ENCODE data around the gene ANKRD10.

The ANKRD10 gene

DNA sequence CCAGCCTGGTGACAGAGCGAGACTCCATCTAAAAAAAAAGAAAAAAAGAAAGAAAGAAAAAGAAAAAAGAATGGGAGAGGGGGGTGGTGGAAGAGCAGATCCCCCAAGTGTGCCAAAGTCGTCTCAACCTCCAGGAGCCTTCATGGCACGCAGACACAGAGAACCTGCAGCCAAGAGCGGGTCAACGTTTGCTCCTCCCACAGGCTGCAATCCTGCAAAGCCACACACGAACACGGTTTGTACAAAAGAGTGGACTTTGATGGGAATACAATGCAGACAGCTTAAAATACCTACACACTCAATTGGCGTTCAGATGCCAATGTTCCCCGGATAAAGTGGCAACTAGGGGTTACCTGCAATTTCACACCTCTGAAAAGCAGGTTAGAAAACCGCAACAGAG lies 29.4 kb downstream of the ANKRD10 start:
- DNase-seq: no peak

DNA sequence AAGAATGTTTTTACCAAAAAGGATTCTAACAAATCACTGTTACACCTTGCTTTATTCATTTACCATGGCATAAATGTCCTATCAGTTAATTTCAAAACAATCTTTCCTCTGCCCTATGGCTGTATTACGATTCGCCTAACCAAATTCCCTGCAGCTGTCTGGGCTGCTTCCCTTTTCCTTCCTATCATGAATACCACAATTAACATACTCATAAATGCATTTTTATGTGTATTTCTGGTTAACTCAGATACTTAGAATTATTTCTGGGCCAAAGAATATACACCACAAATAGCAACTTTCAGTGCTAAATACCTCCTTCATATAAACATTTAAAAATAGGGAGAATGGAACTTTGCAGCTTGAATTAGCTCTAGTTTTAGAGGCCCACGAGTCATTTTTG lies 30.4 kb downstream of the ANKRD10 start:
- no peak for DNase-seq

DNA sequence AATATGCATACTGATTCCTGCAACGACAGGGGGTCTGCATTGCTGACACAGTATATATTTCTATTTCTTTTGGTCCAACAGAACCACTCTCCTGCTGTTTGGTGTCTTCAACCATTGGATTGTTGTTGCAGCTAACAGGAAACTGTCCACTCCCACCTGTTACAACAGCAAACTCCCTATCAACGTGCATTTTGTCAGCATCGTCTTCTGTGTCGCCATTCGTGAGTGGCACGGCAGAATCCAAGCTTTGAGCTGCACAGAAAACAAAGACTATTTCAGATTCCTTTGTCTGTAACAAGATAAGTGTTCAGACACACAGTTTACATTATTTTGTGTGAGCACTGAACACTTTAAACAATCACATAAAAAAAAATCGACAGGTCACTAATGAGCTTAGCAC lies 31.3 kb downstream of the ANKRD10 start:
- no peak for DNase-seq

DNA sequence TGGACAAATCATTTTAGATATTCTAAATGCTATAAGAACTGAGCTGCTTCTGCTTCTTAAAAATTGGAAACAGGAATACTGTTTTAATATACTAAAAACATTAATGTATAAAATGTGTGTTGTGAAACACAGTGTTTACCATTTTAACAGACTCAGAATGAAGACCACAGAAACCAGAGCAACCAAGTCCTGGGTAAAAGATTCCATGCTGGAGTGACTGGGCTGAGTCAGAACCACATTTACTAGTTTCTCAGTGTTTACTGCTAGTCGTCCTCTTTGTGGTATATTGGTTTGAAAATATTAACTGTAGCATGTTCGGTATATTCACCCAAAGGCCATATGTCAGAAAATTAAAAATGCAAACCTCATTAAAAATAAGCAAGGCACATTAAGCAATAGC lies 31.9 kb downstream of the ANKRD10 start:
- DNase-seq: no peak

DNA sequence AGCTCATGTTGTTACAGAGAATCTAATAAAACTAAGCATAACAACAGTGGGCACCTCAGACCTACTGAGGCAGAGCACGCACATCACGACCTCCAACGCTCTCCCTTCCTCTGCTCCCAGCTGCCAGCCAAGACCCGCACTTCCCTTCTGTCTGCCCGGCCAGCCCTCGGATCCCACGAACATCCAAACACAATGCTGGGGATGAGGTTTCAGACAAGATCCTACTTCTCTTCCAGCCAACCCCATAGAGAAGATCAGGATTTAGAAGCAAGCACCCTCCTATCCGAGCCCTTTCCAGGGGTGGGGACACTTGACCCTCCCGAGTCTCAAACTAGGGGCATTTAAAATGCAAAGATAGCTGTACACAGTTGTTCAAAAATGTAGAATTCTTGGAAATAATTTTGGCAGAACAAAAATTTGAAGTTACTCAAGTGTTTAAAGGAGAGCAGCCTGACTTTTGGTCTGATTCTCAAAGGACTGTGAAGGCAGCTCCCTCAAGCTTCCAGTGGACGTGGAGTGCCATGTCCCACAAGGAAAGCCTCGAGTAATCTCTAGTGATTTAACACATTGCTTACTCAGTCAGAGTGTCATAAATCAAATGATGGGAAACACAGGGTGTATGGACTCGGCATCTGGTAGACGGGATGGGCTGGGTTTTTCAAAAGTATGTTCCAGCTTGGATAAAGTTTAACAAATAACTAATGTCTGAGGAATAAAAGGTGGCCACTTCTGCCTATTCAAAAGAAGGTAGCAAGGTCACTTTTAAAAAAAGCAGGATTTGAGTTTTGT lies 32.8 kb downstream of the ANKRD10 start:
- DNase-seq: no peak

DNA sequence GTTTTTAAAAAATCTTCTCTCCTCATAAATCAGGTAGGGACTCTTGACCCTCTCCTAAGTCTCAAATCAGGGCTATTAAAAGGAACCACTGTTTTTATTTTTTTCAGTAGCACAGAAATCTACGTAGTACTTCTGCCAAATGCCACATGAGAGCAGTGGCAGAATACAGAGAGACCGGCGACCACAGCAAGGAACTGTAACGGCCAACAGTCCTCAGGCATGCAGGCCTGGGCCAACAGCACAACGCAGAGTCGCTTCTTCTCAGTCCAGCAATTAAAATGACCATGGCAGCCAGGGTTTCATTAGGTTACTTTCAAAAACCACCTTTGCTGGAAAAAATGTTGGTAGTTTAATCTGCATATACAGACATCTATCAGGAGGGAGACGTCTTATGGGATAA lies 34.2 kb downstream of the ANKRD10 start:
- no peak for DNase-seq

DNA sequence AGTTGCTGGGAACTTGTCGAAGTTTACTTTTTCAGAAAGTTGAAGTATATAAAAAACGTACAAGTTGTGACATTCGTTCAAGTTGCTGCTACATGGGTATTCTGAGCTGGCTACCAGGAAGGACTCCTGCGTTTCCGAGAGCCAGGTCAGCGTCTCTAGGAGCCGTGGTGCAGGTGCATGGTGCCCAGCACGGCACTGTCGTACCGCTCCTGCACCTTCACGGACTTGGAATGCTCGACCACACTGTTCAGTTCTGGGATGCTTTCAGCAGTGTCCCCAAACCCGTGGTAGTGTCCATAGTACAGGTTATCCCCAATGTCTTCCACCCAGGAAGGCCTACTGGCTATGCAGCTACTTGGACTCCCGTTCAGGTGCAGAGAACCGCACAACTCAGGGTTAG lies 35.4 kb downstream of the ANKRD10 start:
- no peak for DNase-seq

DNA sequence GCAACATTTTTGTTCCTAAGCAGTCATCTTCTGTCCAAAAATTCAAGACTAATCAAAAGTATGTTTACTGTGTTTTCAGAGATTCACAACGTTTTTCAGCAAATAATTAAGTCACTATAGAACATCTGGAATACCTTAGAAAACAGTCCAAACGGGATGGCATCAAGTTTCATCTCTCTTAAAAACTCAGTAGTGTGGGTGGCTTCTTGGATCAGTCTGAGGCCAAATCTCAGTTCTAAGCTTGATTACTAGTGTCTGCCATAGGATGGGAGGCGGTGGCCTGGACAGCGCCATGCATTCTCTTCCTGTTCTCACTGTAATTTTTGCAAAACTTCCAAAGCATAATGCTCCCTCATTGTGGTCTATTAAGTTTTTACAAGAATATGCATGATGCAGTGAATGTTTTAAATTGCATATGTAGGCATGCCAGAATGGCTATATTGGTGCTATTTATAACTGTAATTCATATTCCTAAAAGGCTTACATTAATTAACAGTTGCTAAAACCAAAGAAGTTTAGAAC lies 37.1 kb downstream of the ANKRD10 start:
- no peak for DNase-seq

DNA sequence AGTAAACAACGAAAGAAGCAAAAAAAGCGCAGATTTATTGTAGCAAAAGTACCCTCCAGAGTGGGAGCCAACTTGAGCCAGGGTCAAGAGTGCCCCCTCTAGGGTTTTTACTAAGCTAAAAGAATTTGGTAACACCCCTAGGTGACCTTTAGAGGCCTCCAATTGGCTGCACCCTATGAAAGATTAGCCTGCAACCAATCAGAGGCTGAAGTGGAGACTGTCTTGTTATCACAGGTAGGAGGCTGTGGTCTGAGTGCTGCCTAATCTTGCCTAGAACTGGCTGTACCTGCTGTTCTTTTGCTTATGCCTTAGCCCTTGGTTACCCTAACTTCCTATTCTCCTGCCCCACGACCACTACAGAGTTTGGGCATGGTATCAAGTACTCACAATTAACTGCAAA lies 38.3 kb downstream of the ANKRD10 start:
- DNase-seq: no peak

DNA sequence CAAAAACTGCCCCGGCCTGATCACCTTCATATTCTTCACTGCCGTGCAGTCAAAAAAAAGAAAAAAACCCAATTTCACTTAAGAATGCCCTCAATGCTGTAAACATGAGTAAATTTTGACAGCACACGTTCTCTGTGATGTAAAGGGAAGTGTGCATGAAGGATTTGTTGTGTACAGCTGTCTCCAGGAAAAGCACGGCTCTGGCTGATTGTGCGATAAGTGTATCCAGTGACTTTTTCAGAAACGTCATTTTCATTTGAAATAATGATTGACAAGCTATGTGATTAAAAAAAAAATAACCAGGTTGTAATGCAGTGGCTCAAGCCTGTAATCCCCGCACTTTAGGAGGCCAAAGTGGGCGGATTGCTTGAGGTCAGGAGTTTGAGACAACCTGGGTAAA lies 39.6 kb downstream of the ANKRD10 start:
- DNase-seq: no peak

DNA sequence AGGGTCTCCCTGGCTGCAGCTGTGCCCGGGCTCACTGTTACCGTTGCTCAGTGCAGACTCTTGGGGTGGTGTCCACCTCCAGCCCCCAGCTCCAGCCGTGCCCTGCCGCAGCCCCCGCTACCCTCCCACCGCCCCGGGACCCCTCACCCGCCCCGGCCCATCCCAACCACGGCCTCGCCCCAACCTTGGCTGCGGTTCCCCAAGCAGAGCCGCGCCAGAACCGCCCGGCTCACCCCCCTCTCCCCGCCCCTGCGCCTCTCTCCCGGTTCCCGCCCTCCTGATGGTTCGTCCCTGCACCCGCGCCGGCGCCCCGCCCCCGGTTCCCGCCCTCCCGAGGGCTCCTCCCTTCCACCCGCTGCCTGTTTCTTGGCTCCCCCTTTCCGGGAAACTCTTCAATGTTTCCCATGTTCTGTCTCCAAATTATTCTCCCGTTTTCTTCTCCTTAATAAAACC lies 40.3 kb downstream of the ANKRD10 start:
- DNase-seq: peak; percentile 80

DNA sequence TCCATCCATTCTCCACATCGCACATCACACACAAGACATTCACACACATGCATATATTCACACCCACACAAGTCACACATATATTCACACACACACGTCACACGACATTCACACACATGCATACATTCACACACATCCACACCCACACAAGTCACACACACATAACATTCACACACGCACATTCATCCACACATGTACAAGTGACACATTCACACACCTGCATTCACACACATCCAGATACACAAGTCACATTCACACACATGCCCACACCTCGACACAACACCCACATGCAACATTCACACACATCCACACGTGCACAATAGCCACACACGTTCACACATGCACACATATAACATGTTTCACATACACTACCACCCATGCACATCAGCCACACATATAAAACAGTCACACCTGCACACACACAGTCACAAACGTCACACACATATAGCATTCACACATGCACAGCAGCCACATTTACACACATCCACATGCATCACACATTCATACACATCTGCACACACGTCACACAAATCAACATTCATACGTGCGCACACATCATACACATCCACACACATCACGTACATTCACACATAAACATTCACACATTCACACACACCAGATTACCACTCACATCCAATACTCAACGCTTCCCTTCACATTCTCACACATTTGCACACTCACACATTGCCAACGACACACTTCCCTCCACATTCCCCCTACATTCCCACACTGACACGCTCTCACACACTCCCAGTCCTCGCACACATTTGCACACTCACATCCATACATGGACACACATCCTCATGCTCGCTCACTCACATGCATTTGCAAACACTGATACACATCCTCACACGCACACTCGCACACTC lies 41.0 kb downstream of the ANKRD10 start:
- no peak for DNase-seq

DNA sequence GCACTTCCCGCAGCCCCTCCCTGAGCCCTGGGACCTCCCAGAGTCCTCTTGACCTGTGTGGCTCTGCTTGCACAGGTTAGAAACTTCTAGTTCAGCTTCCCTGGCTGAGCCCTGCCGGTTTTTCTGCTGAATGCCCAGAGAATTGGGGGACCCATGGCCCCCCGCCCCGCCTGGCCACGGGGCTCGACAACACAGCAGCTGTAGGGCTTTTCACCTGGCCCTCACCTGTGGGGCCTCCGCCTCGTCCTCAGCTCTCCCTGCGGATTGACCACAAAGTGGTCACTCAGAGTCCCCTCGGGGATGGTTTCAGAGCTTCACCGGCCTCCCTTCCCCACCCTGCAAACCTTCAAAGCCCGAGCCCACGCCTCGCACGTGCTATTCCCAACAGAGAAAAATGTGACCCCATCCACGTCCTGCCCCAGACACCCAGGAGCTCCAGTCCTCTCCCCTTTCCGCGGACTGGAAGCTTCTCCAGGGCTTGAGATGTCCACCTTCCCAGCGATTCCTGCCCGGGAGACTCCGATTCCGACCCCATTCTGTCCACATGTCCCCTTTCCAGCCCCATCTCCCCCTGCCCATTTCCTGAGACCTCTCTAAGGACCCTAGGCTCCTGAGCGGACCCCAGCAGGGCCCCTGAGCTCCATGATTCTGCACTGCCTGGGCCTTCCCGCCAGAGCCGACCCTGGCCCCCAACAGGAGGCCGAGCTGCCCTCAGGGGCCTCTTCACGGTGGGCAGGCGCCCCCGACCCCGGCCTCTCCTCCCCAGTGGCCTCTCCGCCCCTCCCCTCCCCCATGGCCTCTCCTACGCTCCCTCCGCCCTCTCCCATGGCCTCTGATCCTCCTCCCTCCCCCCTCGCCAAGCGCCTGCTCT lies 41.9 kb downstream of the ANKRD10 start:
- no peak for DNase-seq

DNA sequence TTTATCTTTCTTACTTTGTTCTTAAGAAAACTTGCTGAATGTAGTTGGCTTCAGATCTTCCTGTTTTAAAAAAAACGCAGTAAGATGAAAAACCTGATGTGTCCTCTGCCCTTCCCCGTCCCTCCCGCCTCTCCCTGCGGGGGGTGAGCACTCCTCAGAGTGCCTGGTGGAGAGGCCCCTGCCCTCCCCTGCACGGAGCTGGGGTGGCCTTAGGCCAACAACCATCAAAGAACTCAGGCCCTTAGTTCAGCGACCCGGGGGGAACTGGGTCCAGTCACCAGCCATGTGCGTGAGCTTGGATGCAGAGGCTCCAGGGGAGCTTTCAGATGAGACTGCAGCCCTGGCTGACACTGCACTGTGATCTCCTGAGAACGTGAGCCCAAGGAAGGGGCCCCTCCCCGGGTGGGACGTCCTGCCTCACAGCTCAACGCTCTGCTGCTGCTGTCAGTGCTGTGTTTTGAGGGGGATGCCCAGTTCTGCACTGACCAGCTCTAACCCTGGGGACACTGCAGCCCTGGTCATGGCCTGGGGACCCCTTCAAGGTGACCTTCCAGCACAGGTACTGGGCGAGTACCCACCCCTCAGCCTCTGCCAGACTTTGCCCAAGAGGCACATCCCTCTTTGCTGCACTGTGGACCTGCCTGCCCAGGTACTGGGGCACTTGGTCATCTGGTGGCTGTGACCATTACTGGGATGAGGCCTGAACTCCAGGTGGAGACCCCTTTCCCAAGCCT lies 42.7 kb downstream of the ANKRD10 start:
- no peak for DNase-seq

DNA sequence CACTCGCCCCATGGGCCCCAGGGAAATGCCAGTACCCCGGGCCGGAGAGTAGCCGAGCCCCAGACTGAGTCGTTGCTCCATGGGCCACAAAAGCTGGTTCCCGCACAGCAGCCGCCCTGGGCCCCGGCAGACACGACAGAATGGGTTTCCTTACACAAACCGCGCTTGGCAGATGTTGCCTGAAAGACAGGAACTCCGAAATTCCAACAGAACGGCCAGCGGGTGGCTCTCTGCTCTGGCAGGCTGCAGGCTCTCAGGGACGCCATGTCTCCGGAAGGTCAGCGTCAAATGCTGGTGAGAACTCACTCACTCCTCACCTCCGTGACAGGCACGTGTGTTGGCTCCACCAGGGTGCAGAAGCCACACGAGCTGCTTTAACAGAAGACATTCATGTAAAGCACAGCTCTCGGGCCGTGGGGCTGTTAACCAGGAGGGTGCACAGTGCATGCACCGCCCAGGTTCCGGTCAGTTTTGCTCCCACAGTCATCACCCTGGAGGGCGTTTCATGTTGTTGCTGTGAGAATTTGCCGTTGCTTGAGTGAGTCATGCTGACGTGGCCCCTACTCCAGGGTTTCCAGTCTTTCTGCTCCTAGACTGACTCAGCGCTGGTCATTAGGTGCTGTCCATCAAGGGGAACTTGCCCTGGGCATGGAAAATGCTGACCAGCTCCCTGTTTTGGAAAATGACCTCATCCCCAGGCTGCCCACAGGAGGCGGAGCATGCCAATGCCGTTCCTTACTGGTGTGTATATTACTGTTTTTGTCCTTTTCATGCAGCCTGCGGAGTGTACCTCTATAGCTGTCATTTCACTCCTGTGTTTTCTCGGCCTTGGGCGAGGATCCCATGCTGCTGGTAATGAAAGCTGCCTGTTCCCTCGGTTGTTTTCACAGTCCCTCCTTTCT lies 44.8 kb downstream of the ANKRD10 start:
- peak; percentile 90 for DNase-seq

DNA sequence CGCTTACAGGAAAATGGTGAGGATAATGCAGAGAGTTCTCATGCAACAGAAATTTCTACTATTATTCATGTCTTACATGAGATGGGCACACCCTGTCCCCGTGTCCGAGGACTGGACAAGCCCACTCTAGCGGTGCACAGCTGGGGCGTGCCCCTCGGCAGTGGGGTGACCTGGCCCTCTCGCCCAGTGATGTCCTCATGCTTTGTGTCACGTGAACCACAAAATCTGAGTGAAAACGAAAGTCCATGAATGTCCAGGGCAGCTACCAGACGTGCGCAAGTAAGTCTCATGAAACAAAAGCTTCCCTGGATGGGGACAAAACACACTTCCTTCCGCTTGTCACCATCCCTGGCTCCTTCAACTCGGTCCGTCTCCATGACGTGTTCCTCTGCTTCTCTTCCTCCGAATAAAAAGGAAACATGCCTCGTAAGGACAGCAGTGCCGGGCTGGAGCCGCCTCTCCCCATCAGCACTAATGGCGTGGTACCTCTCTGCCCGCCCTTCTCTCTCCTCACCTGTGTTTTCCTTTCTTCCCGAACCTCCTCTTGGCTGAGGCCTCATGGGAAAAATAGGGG lies 45.6 kb downstream of the ANKRD10 start:
- DNase-seq: peak; percentile 85

DNA sequence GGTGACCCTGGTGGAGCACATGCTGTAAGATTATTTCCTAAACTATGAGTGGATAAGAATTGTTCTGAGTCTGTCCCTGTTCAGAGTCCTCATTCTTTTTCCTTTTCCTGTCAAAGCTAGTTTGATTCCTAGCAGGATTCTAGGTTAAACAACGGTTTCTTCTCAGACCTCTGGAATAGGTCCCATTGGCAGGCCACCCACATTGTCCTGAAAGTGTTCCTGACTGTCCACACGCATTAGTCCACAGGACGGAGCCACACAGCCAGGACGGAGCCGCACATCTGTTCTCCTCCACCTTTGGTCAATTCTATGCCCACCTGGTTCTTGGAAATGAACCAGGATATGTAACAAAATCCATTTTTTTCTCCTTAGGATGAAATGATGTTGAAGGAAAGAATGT lies 46.1 kb downstream of the ANKRD10 start:
- no peak for DNase-seq

DNA sequence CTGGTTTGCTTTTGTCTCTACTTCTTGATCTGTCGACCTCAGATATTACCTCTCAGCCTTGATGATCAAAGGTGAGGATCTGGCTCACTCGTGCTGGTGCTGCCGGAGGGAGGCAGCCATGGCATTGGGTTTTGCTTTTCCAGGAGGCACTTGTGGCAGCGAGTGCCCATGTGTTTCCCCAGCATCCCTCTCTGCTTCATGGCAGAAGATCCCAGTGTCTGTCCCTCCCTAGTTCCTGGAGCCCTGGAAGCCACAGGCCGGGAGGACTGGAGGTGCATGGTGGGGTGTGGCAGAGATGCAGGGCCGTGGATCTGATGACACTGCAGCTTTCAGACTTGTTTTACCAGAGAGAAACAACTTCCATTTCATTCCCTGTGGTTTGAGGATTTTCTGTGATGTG lies 47.5 kb downstream of the ANKRD10 start:
- DNase-seq: no peak

DNA sequence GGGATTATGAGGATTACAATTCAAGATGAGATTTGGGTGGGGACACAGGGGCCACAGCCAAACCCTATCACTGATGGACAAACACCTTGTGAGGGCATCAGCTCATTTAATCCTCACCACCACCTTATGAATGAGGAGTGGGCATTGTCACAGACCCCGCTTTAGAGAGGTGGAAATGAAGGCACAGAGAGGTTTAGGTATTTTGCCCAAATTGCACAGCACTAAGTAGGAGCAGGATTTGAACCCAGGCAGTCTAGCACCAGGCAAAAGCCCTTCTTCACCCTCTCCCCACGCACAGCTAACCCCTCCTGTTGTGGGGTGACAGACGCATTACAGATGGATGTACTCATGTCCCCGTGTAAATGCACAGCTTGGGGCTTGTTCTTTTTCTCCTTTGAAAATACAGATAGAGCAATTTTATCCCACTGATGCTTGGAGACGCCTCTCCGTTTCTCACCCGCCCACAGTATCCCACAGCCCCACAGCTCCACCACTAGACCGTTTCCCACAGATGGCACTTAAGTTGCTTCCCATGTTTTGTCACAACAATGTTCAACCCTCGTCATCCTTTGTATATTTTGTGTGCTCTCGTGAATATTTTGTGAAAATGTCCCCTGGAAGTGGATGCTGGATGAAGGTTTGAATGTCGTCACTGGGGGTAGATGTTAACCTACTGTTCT lies 48.2 kb downstream of the ANKRD10 start:
- DNase-seq: no peak

DNA sequence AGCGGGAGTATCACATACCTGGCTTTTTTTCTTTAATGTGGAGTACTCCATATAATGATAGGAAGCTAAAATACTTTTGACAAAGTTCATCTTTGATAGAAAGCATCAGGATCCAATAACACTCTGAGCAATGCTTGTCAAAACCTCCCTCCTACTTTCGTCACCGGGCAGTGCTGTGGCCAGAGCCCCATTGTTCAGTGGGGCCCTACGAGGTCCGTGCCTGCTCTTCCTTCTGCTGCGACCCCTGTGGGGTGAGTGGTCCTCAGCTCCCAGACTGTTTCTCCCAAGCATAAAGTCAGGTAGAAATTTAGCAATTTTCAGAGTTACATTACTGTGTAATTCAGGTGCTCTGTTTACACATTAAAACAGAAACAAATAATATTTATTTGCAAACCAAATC lies 51.2 kb downstream of the ANKRD10 start:
- DNase-seq: no peak
